ENCODE measurements around the gene TSPAN9. TPM values are rescaled to one million over a fixed set of nuclear protein-coding genes. Genes with fewer than 3 reads are reported as not detected.

TSPAN9 gene
- total and polyA plus RNA-seq, 3 donors from 2014 or later, result 14.2 to 23.5 (median 19.8) TPM

GRCh38 chr12:3191450-3191849 lies 114.3 kb downstream of the TSPAN9 start:
- Histone ChIP-seq H3K27ac (no peak overlapping the region), H3K4me1 (peaks cover 5% of the 10 kb centered on the region), H3K4me3 (no peak overlapping the region), H3K27me3 (no peaks in the 10 kb centered on the region), H3K9me3 (no peaks in the 10 kb centered on the region), H3K36me3 (ENCODE audit: low read depth, missing control alignments) (no peaks in the 10 kb centered on the region)
- WGBS, 2 donors, result 96 to 100% methylated on average over 1 to 2 of the region's 2 CpGs
- TF ChIP-seq POLR2A (IDR thresholded peaks at IDR 0.05), result no peak
- no peak for TF ChIP-seq CTCF (IDR thresholded peaks at IDR 0.05)
- no peak for DNase-seq
- intact Hi-C loops (cut with DNase I; ENCODE audit: low total_unique reads), result no loop called here

GRCh38 chr12:3192221-3192620 lies 115.0 kb downstream of the TSPAN9 start:
- H3K27me3 ChIP-seq, result no peaks in the 10 kb centered on the region
- TF ChIP-seq POLR2A (IDR thresholded peaks at IDR 0.05), result no peak
- no peak for TF ChIP-seq CTCF (IDR thresholded peaks at IDR 0.05)
- H3K4me3 ChIP-seq, result no peak overlapping the region
- no peaks in the 10 kb centered on the region for H3K4me1 ChIP-seq
- DNase-seq, result no peak
- intact Hi-C loops (cut with DNase I; ENCODE audit: low total_unique reads), result no loop called here
- H3K9me3 ChIP-seq, result no peaks in the 10 kb centered on the region
- WGBS, 2 donors, result 87% methylated on average over 10 of the region's 10 CpGs
- no peaks in the 10 kb centered on the region for H3K36me3 ChIP-seq (ENCODE audit: low read depth, missing control alignments)
- no peak overlapping the region for H3K27ac ChIP-seq

GRCh38 chr12:3193131-3193530 lies 116.0 kb downstream of the TSPAN9 start:
- no peak for TF ChIP-seq CTCF (IDR thresholded peaks at IDR 0.05)
- no peak for TF ChIP-seq POLR2A (IDR thresholded peaks at IDR 0.05)
- H3K4me3 ChIP-seq, result no peak overlapping the region
- H3K4me1 ChIP-seq, result no peaks in the 10 kb centered on the region
- H3K9me3 ChIP-seq, result no peaks in the 10 kb centered on the region
- no peak overlapping the region for H3K27ac ChIP-seq
- no peaks in the 10 kb centered on the region for H3K36me3 ChIP-seq (ENCODE audit: low read depth, missing control alignments)
- WGBS, 2 donors, result 81 to 90% methylated on average over 4 to 7 of the region's 7 CpGs
- DNase-seq, result no peak
- intact Hi-C loops (cut with DNase I; ENCODE audit: low total_unique reads), result no loop called here
- no peaks in the 10 kb centered on the region for H3K27me3 ChIP-seq

GRCh38 chr12:3193755-3194154 lies 116.6 kb downstream of the TSPAN9 start:
- no peak for TF ChIP-seq CTCF (IDR thresholded peaks at IDR 0.05)
- TF ChIP-seq POLR2A (IDR thresholded peaks at IDR 0.05), result no peak
- 53 to 64% methylated on average over 5 of the region's 5 CpGs for WGBS, 2 donors
- Histone ChIP-seq H3K9me3 (no peaks in the 10 kb centered on the region), H3K27me3 (no peaks in the 10 kb centered on the region), H3K36me3 (ENCODE audit: low read depth, missing control alignments) (no peaks in the 10 kb centered on the region), H3K4me3 (no peak overlapping the region), H3K4me1 (no peaks in the 10 kb centered on the region), H3K27ac (no peak overlapping the region)
- intact Hi-C loops (cut with DNase I; ENCODE audit: low total_unique reads), result no loop called here
- DNase-seq, result no peak

GRCh38 chr12:3195337-3195736 lies 118.2 kb downstream of the TSPAN9 start:
- Histone ChIP-seq H3K4me3 (no peak overlapping the region), H3K36me3 (ENCODE audit: low read depth, missing control alignments) (no peaks in the 10 kb centered on the region), H3K4me1 (no peaks in the 10 kb centered on the region), H3K27me3 (no peaks in the 10 kb centered on the region), H3K9me3 (no peaks in the 10 kb centered on the region), H3K27ac (no peak overlapping the region)
- intact Hi-C loops (cut with DNase I; ENCODE audit: low total_unique reads), result no loop called here
- TF ChIP-seq POLR2A (IDR thresholded peaks at IDR 0.05), result no peak
- no peak for TF ChIP-seq CTCF (IDR thresholded peaks at IDR 0.05)
- no peak for DNase-seq
- WGBS, 2 donors, result 84 to 95% methylated on average over 3 of the region's 3 CpGs

Measured in testis (tissue), 3 donors.